Natural killer cell (primary cell): ENCODE results near the gene ATXN7L3. TPM values are rescaled to one million over a fixed set of nuclear protein-coding genes. Genes with fewer than 3 reads are reported as not detected.

Experiments used
- ATAC-seq, 3 donors: fragments of 150-1000 bp in 2 of 3; fragments of 200-7000 bp in 1 of 3; cut with Tn5 transposase; 1 replicate in 1 of 3; 2 replicates in 2 of 3; pipeline ENCODE4 v1.10.0; 2021; ENCODE audit warnings: mild to moderate bottlenecking in 2 of 3, moderate library complexity in 2 of 3
- DNase-seq, 2 donors: peaks; one replicate each; pipeline versions ENCODE4 v3.0.0 to v3.0.0-alpha.2; 2013 to 2021; ENCODE audit warnings: mixed read lengths in 1 of 2
- H3K27ac ChIP-seq: one replicate; pipeline ENCODE4 v1.5.1; 2013; ENCODE audit warnings: mild to moderate bottlenecking, low read length
- H3K27me3 ChIP-seq: one replicate; pipeline ENCODE4 v1.6.1; 2013; ENCODE audit warnings: low read length; ENCODE audit not compliant: control insufficient read depth, insufficient read depth
- H3K36me3 ChIP-seq: one replicate; pipeline ENCODE4 v1.6.1; 2013; ENCODE audit warnings: low read length; ENCODE audit not compliant: control insufficient read depth, insufficient read depth
- H3K4me1 ChIP-seq: one replicate; pipeline ENCODE4 v1.6.1; 2013; ENCODE audit warnings: low read length; ENCODE audit not compliant: control insufficient read depth, insufficient read depth
- H3K4me3 ChIP-seq: one replicate; pipeline ENCODE4 v1.5.1; 2013; ENCODE audit warnings: low read length
- H3K9me3 ChIP-seq: one replicate; pipeline ENCODE4 v1.6.1; 2013; ENCODE audit warnings: low read length; ENCODE audit not compliant: control insufficient read depth, insufficient read depth
- H3K27ac Mint-ChIP-seq, 2 donors: one replicate each; pipeline ENCODE4 v1.8.0; 2022; ENCODE audit warnings: mild to moderate bottlenecking in 2 of 2, mixed read lengths in 2 of 2, moderate library complexity in 1 of 2
- H3K27me3 Mint-ChIP-seq, 2 donors: one replicate each; pipeline ENCODE4 v1.8.0; 2022; ENCODE audit warnings: low read depth in 2 of 2, mixed read lengths in 2 of 2
- H3K36me3 Mint-ChIP-seq: one replicate; pipeline ENCODE4 v1.8.0; 2022; ENCODE audit warnings: mixed read lengths
- H3K4me1 Mint-ChIP-seq, 2 donors: one replicate each; pipeline ENCODE4 v1.8.0; 2022; ENCODE audit warnings: mixed read lengths in 2 of 2
- H3K4me3 Mint-ChIP-seq: one replicate; pipeline ENCODE4 v1.8.0; 2022; ENCODE audit warnings: mild to moderate bottlenecking, moderate library complexity, mixed read lengths
- H3K9me3 Mint-ChIP-seq, 2 donors: one replicate each; pipeline ENCODE4 v1.8.0; 2022; ENCODE audit warnings: mixed read lengths in 2 of 2
- CTCF ChIP-seq: fragments of 200-600 bp; IDR thresholded peaks from one replicate; pipeline ENCODE4 v1.8.0; 2022; ENCODE audit warnings: antibody characterized with exemption
- WGBS: methylation state at CpG from one replicate; pipeline ENCODE4 v1.1.7; 2013; ENCODE audit warnings: missing lambda C conversion rate; ENCODE audit not compliant: insufficient coverage; 5-methylcytosine and 5-hydroxymethylcytosine counted together
- intact Hi-C: fragments of 100-400 bp; cut with micrococcal nuclease; formaldehyde crosslinking; loops from one replicate; pipeline ENCODE4 v1.14.2; 2022
- total RNA-seq, 4 donors: library from RNA; stranded (reverse); fragments of 120-200 nt in 1 of 4; gene quantifications; one replicate each; pipeline versions ENCODE4 v1.2.3 to v1.2.4, GENCODE V29; 2013 to 2022

ATXN7L3 gene
- total RNA-seq, 3 donors from 2014 or later (not counting 1 experiment from before 2014, with no cell fraction given), result 87.6 to 112 (median 109) TPM

GRCh38 chr17:44213403-44214229 lies 13.9 kb upstream of the ATXN7L3 start:
- no peak for ATAC-seq
- Histone ChIP-seq H3K4me3 (no peak overlapping the region), H3K27ac (no peak overlapping the region), H3K9me3 (no peaks in the 10 kb centered on the region), H3K27me3 (no peaks in the 10 kb centered on the region), H3K36me3 (peaks cover 58% of the 10 kb centered on the region), H3K4me1 (peaks cover 61% of the 10 kb centered on the region)
- TF ChIP-seq CTCF, result no peak
- Mint-ChIP-seq H3K27me3 (no peaks in the 10 kb centered on the region), H3K36me3 (no peaks in the 10 kb centered on the region), H3K4me3 (no peak overlapping the region), H3K9me3 (no peaks in the 10 kb centered on the region), H3K27ac (peak overlapping the region; percentile 50 to 61), H3K4me1 (peaks cover 30 to 42% of the 10 kb centered on the region in 2 donors)
- 93% methylated on average over 14 of the region's 15 CpGs for WGBS
- intact Hi-C loops, result loop anchor here (5.0 to 10.0 kb wide), 2 partner anchors 134 to 291 kb away; partner anchors contain the start of genes GPATCH8 and GRN
- DNase-seq, result peak in 1 of 2 donors; percentile 3

GRCh38 chr17:44212507-44213402 lies 13.1 kb upstream of the ATXN7L3 start:
- peaks cover 30 to 40% of the 10 kb centered on the region in 2 donors for H3K4me1 Mint-ChIP-seq

More at GRCh38 chr17:44212507-44213402, 13.1 kb upstream of the ATXN7L3 start:
- Histone ChIP-seq H3K27ac (no peak overlapping the region), H3K4me1 (peaks cover 55% of the 10 kb centered on the region), H3K9me3 (no peaks in the 10 kb centered on the region), H3K36me3 (peaks cover 65% of the 10 kb centered on the region), H3K27me3 (no peaks in the 10 kb centered on the region), H3K4me3 (no peak overlapping the region)
- intact Hi-C loops, result loop anchor here (5.0 to 10.0 kb wide), 2 partner anchors 135 to 292 kb away; partner anchors contain the start of genes GPATCH8 and GRN
- DNase-seq (no peak), ATAC-seq (no peak)
- WGBS, result 93% methylated on average over 31 of the region's 31 CpGs
- no peak for TF ChIP-seq CTCF
- H3K27ac Mint-ChIP-seq, result peak overlapping the region; percentile 40 to 50
- H3K36me3 Mint-ChIP-seq, result no peaks in the 10 kb centered on the region
- H3K9me3 Mint-ChIP-seq, result no peaks in the 10 kb centered on the region
- H3K4me3 Mint-ChIP-seq, result no peak overlapping the region
- H3K27me3 Mint-ChIP-seq, result no peaks in the 10 kb centered on the region
